ENCODE results near the gene DVL1.

The DVL1 gene

DNA sequence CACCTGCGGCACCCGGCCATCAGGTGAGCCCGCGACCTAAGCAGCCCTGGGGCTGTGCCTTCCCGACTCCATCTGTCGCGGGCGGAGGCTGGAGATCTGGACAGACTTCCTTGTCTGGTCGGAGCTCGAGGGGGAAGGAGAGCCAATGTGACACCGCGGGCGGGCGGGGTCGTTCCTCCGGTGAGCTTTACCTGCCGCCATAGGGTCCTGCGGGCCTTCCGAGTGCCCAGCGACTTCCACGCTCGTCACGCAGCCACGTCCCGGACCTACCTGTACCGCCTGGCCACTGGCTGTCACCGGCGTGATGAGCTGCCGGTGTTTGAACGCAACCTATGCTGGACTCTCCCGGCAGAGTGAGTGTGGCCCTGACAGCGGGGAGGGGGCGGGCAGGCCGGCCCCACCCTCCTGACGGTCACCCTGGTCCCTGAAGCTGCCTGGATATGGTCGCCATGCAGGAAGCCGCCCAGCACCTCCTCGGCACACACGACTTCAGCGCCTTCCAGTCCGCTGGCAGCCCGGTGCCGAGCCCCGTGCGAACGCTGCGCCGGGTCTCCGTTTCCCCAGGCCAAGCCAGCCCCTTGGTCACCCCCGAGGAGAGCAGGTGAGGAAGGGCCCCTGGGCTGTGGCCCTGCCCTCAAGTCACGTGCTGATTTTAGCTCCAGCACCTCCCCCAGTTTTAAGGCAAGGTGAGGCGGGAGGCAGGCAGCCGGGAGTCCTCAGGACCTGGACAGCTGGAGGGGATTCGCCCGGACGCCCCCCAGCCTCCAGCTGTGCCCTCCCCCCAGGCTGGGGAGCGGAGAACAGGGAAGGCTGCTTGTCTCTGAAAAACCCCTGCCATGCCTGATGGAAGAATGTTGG, 39.7 kb downstream of the DVL1 start:
- no peak for DNase-seq (ENCODE audit: low spot score)

DNA sequence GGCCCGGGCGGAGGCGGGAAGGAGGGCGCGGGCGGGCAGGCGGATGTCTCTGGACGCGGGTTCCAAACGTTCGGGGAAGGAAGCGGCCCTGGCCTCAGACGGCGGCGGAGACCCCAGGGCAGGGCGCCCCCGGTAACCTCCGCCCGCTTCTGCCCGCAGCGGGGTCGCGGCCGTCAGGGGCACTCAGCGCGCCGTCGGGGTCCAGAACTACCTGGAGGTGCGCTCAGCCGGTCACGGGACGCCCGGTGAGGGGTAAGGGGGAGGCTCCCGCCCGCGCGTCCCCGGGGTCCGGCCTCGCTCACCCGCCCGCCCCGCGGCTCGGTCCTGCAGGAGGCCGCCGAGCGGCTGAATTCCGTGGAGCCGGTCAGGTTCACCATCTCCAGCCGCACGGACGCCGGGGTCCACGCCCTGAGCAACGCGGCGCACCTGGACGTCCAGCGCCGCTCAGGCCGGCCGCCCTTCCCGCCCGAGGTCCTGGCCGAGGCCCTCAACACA, 40.4 kb downstream of the DVL1 start:
- no peak for DNase-seq (ENCODE audit: low spot score)

DNA sequence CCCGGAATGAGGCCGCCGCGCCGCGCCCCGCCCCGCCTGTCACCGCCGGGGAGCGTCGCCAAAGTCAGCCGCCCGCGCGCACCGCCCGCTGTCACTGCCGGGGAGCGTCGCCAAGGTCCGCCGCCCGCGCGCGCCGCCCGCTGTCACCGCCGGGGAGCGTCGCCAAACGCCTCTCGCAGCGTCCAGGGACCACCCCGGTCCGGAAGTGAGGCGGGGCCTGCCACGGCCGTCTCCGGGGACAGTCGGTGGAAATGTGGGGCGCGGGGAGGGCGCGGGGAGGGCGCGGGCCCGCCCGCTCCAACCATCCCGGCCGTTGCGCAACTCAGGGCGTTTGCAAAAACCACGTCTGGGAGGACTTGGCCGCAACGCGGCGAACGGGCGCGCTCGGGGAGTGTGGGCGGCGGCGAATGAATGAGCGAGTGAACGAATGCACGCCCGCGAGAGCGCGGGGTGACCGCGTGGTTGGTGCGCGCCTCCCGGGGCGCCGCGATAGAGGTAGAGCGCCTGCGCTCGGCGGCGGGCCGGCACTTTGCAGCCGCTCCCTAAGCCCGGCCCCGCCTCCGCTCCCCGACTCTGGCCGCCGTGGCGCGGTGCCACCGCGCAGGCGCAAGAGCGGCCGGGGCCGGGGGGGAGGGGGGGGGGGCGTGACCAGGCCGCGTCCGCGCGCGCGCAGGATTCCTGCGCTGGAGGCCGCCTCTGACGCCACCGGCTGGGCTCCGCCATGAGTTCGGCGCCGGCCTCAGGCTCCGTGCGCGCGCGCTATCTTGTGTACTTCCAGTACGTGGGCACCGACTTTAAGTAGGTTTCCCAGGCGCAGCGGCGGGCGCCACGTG, 41.1 kb downstream of the DVL1 start, which contains the start of the genes ACAP3 and PUSL1:
ACAP3 (minus strand) TSS at position 8 of the 833 bp plus-strand sequence. CDS start 115 bp downstream, outside the sequence.
PUSL1 (plus strand) TSS at position 675 of the 833 bp plus-strand sequence; CDS start at position 722, 47 bp downstream.
- peak; percentile 96 for DNase-seq (ENCODE audit: low spot score)

DNA sequence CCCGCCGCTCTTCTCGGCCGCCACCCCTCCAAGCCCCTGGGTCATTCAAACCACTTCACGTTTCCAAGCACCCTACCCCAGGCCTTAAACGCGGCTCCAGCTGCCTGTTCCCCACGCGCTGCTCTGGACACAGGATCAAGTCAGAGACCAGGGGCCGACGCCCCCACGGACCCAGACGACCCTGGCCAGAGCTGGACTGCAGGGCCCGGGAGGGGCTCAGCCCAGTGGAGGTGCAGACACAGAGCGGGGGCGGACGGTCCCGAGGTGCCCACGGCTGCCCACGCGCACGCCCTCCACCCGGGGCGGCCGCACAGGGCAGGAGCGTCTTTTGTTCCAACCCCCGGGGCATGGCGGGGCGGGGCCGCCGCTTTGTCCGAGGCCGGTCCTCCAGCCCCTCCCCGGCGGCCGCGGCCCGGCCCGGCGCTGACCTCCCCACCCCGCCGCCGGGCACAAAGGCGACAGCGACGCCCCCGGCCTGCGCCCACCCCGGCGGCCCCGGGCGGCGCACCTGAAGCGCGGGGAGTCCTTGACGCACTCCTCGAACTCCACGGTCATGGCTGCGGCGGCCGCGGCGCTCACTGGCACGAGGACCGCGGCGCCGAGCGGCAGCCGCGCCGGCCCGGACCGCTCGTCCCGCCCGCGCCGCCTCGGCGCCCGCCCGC, 41.8 kb downstream of the DVL1 start:
- no peak for DNase-seq (ENCODE audit: low spot score)

DNA sequence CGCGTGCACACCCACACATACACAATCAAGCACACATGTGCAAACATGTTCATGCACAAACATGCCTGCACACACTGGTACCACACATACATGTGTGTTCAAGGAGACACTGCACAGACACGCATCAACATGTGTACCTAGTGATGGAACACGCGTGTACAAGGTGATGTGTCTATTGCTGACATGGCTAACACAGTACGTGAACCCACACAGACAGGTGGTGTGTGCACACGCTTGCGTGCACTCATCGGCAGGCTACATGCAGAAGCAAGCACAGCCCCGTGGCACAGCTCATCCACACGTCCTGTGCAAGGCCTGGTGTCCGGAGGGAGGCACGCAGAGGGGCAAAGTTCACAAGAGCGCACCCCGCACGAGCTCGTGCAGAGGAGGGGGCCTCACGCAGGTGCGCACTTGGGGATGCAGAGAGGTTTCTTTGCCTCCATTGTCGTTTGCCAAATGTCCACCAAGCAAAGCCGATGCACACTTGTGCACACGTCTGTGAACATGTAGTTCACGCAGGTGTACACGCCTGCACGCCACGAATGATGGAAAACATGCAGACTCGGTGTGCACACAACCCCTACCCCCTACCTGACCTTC, 42.5 kb downstream of the DVL1 start:
- DNase-seq (ENCODE audit: low spot score) = peak; percentile 70

DNA sequence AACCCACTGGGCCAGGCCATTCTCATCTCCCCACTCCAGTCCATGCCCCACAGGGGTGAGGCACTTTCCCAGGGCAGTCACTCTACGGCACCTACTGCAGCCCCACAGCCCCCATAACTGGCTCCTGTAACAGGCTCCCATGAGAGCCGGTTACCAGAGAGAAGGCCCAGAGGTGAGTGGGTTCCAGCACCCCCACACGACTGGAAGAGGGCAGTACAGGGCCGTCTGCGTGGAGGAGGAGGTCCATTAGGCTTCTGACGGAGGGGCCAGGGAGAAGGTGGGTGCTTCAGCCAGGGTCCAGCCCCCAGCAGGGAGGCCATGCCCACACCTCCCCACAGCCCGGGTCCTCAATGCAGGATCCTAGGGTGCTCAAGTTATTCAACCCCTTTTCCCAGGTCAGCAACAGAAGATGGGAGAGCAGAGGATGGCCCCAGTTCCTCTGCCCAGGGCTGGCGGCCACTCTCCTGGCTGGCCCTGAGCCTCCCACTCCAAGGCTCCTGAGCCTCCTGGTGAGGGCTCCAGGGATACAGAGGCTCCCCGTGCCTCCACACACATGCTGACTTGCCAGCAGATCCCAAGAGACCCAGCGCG, 43.1 kb downstream of the DVL1 start:
- peak; percentile 87 for DNase-seq (ENCODE audit: low spot score)

DNA sequence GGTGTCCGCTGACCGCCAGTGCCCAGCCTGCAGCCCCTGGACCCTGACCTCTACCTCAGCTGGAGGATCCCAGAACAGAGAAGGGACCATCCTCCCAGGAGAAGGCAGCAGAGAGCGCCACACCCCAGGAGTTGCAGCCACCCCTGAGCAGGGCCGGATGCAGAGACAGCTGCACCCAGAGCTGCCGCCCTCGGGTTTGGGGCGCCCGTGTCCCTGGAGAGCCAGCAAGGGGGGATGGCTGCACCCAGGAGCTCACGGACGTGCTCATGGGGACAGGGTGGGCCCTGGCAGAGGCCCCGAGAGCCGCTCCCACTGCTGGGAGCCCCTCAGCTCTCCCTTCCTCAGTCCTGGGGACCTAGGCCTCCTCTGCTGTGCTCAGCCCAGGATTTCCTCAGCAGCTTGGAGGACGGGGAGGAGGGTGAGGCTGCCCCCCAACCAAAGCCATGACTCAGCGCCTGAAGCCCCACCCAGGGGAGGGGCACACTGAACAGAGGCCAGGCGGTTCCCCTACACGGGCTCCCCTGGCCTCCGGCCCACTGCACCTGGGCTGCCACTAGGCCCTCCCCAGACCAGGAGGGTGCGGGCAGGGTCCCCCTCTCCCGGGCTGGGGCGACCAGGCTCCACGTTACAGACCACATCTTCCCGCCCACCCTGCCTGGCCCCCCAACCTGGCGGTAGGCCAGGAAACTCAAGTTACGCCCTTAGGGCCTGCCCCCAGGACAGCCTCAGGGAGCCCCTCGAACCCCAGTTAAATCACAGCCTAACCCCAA, 43.7 kb downstream of the DVL1 start:
- peak; percentile 90 for DNase-seq (ENCODE audit: low spot score)

DNA sequence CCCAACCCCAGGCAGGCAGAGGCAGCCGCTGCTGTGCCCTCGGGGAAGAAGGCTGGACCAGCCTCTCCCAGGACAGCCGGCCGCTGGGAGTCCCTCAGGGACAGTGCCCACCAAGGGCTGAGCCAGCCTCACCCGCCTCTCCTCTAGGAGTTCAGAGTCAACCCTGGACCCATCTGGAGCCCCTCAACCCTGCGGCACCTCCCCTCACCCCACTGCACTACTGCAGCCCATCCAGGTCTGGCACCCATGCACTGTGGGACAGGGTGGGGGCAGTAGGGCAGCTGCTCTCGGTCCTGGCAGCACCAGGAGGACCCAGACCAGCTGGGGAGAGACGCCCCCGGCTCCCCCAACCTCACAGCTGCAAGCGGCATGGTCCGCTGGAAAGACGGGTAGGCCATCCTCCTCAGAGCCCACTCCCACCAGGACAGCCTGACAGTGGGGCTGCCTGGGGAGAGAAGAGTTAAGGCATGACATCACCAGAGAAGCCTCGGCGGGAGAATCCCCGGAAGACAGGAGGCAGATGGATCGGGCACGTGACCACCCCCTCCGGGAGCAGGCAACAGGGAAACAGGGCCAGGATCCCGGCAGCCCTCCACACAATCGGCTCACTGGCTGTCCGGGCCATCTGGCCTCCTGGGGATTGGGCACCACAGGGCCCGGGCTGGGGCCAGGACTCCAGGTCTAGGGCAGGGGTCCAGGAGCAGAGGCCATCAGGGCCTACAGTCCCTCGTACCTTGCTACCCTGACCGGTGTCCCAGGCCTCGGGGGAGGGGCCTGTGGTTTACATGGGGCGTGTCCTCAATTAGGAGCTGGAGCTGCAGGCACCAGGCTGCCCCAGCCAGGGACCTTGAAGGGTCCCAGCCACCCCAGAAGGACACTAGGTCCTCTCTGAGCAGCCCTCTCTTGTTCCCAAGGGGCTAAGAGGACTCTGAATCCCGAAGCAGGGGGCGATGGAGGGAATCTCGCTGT, 44.6 kb downstream of the DVL1 start:
- DNase-seq (ENCODE audit: low spot score) = no peak

DNA sequence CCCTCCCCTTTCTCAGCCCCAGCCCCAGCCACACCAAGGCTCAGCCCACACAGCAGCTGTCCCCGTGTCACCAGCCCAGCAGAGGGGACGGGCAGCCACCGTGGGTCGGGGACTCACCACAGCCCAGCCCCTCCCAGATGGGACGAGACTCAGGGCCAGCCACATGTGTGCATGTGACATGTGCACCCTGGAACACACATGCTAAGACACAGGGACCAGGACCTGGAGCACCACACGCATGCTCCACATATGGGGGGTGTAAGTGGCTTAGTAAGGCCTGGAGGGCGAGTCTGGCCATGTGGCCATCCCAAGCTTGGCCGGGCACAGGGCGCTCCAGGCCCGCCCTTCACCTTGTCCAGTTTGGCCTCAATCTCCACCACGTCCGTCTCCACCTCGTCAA, 45.5 kb downstream of the DVL1 start:
- DNase-seq (ENCODE audit: low spot score) = no peak

DNA sequence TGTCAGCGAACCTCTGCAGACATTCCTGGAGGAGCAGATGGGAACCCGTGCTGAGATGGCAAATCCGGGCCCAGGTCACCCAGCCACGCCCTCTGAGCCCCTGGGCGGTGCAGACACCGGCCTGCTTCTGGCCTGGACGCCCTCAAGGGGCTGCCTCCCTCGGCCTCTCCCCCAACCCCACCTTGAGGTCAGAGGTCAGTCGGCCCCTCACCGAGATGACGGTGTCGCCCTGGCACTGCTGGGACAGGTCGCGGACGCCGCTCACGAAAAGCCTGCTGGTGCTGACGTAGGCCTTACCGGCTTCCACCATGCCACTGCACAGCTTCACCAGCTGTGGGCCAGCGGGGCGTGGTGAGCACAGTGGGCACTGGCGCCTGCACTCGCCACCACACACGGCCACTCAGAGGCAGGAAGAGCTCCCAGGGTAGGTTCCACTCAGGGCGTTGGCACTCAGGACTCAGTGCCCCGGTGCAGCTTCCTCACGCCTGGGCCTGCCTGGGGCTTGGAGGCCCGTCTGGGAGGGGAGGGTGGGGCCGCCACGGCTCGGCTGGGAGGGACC, 46.2 kb downstream of the DVL1 start:
- no peak for DNase-seq (ENCODE audit: low spot score)

DNA sequence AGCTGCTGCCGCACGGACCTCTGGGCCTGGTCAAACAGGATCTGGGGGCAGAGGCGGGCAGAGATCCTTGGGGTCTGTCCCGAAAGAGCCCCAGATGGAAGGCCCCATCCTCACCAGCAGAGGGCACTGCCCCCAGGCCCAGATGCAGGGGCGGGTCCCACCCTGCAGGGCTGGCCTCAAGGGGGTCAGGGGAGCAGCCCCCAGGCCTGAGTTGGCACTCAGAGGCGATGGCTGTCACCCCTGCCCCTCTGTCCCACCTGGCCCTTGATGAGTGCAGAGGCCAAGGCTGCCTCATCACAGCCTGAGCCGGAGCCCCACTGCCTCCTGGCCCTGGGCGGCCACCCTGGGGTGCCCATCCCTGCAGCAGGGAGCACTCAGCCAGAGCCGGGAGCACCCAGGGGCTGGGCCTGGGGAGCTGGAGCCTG, 47.2 kb downstream of the DVL1 start:
- DNase-seq (ENCODE audit: low spot score) = peak; percentile 68

DNA sequence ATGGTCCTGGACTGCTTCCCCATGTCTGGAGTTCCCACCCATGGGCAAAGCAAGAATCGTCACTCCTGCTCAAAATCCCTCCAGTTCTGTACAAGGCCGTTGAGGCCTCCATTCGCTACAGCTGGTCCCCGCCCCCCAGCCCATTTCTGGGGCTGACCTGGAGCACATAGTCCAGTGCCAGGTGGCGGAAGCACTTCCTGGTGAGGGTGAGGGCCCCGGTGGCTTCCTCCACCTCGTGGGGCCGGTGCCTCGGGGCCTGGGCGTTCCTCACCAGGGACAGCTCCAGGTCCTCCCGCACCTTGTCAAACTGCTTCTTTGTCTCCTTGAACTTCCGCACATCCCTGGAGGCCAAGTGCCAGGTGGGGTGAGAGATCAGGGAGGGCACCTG, 48.9 kb downstream of the DVL1 start:
- DNase-seq (ENCODE audit: low spot score) = no peak

DNA sequence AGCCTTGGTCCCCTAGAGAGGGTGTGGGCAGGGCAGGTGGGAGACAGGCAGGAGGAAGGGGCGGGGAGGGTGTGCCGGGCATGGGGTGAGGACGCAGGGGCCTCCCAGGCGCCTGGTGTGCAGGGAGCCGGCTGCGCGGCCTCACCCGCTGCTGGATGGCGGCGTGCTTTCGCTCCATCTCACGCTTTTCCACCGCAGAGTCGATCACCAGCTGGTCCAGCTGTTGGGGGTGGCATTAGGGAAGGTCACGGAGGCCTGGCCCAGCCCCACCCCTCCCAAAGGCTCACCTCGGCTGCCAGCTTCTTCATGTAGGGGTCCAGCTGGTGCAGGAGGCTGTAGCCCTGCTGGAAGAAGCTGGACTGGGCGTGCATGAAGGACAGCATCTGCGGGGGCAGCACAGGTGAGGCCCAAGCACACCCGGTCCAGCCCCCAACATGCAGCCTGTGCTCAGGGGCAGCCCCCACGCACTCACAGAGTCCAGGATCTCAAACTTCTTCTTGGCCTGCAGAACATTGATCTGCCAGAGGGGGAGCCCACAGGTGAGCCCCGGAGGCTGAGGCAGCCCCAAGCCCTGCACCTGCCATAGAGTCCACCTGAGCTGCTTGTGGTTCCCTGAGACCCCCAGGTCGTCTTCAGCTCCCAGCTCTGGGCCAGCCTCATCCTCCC, 49.4 kb downstream of the DVL1 start:
- peak; percentile 77 for DNase-seq (ENCODE audit: low spot score)

DNA sequence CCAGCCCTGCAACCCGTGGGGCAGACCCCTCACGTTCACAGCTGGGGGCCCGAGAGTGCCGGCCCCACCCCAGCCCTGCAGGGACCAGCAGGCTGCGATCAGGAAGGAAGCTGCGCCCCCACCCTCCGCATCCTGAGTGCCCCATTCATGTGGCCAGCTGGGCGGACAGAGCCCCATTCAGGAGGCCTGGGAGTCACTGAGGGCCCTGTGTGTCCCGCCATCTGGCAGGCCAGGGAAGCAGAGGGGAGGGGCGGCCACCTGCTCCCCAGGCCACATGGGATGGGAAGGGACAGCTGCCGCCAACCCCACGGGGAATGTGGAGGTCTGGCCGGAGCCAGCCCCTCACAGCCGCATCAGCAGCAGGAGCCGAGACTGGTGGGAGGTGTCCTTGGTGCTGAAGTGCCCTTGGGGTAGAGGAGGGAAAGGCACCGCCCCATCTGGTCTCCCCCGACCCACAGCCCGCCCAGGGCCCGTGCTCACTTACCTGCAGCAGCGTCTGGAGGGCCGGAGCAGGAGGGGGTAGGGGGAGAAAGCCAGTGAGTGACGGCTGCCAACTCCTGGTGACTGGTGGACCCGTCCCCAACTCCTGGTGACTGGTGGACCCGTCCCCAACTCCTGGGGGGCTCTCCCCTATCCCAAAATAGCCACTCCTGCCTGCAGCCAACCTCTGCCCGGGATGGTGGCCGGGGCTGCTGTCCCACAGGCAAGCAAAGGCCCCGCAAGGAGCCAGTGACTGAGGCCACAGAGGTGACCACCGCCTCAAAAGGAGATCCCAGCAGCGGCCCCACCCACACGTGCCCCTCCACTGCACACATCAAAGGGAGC, 50.1 kb downstream of the DVL1 start:
- peak; percentile 51 for DNase-seq (ENCODE audit: low spot score)

DNA sequence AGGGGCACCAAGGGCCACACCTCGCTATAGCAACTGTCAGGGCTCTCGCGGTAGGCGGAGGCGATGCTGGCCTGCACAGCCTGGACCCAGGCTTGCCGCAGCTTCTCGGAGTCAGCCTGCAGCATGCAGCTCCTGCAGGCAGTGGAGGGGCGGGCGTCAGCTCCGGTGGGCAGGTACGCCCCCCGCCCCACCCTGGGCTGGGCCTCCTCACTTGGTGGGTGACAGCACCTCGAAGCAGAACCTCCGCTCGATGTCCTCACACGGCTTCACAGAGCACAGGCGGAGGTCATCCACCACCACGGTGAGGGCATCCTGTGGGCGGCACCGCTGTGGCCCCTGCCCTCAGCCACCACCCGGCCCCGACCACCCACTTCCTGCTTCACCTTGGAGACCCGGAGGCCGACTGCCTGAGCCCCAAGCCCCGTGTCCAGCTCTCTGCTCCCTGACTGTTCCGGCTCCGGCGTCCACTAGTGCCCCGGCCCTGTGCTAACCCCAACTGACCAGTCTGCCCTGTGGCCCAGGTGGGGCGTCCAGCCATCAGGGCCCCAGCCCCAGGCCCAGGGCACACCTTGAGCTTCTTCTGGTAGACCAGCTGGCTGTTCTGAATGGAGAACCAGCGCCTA, 51.3 kb downstream of the DVL1 start:
- DNase-seq (ENCODE audit: low spot score) = no peak

DNA sequence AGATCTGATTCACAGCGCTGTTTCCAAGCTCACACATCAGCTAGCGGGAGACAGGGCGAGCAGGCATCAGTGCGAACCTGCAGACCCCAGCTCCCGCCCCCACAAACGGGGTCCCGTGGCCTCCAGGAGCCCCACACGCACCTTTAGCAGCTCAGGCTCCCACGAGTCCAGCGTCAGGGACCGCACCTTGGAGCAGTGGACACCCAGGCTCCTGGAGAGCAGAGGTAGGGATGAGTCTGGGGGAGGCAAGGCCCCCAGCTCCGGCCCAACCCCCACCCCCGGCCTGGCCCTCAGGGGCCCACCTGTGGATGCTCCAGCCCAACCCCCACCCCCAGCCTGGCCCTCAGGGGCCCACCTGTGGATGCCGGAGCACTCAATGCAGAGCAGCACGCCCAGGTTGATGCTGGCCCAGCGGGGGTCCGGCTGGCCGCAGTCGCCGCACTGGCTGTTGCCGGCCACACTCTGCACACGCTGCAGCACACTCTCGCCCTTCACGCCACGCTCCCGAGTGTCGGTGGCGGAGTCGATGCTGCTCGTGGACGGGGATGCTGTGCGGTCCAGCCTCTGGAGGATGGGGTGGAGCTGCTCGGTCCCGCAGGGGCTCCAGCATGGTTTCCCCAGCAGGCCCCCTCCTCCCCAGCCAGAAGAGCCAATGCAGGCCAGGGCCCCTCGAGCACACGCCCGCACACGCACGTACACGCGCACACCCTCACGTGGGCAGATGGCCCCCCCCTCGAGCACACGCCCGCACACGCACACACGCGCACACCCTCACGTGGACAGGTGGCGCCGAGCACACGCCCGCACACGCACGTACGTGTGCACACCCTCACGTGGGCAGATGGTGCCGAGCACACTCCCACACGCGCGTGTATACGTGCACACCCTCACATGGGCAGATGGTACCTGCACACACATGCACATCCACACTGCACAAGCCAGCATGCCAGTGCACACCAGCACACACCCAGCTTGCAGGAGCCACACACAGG, 52.9 kb downstream of the DVL1 start:
- no peak for DNase-seq (ENCODE audit: low spot score)
